SK-N-SH (cell line): ENCODE results near the gene NEU3.

ENCODE experiments used
- EP300 ChIP-seq, 2 experiments: IDR thresholded peaks; 2 replicates each; pipeline versions ENCODE4 v1.4.0 to v1.6.1; 2012; ENCODE audit warnings: borderline replicate concordance in 1 of 2, low read depth in 1 of 2, low read length in 1 of 2
- NRF1 ChIP-seq: IDR thresholded peaks from 2 replicates; pipeline ENCODE4 v1.6.1; 2012; ENCODE audit warnings: low read depth, mild to moderate bottlenecking, low read length

DNA sequence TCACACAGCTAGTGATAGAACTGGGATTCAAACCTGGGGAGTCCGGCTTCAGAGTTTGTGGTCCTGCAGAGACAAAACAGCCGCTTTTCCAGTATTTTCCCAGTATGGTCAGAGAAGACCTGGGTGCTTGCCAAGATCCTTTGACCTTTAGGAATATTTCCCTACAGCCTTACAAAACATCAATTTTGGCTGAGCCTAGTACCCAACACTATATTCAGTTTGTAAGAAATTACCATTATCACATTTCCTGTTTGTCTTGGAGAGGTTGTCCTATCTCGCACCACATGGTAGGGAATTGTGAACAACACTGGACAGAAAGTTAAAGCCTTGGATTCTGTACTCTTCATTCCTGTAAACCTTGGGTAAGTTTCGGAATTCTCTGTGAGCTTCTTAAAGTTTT lies 10.7 kb upstream of the NEU3 start:
- TF ChIP-seq EP300 (IDR thresholded peaks at IDR 0.05; ENCODE audit: borderline replicate concordance in 1 of 2, low read depth in 1 of 2, low read length in 1 of 2) (no peak), NRF1 (no peak)
